GM23338 (cell line): ENCODE measurements around the gene ZNF507. TPM values are rescaled to one million over a fixed set of nuclear protein-coding genes. Genes with fewer than 3 reads are reported as not detected.
A peak's percentile ranks its signal among the peaks of the same experiment; 100 is the strongest.

ENCODE experiments used
- ATAC-seq: fragments of 200-7000 bp; cut with Tn5 transposase; 3 replicates; pipeline ENCODE4 v1.9.1; 2020
- DNase-seq: peaks from one replicate; pipeline ENCODE4 v3.0.0-alpha.2; 2015; ENCODE audit warnings: low spot score
- H2AFZ ChIP-seq: fragments of 200-600 bp; sonication (generic); 2 replicates; pipeline ENCODE4 v1.8.0; 2016; ENCODE audit warnings: antibody characterized with exemption, mild to moderate bottlenecking, moderate library complexity
- H3F3A ChIP-seq: fragments of 200-600 bp; sonication (generic); replicated peaks from 2 replicates; pipeline ENCODE4 v1.8.0; 2017; ENCODE audit warnings: antibody characterized with exemption, mixed run types, low read depth
- H3K27ac ChIP-seq: fragments of 200-600 bp; sonication (generic); 2 replicates; pipeline ENCODE4 v1.6.1; 2016; ENCODE audit warnings: low read depth
- H3K27me3 ChIP-seq: fragments of 200-600 bp; sonication (generic); 2 replicates; pipeline ENCODE4 v1.8.0; 2016; ENCODE audit warnings: mild to moderate bottlenecking, mixed run types, moderate library complexity; ENCODE audit not compliant: insufficient read depth
- H3K36me3 ChIP-seq: fragments of 200-600 bp; sonication (generic); 2 replicates; pipeline ENCODE4 v1.8.0; 2016; ENCODE audit warnings: mild to moderate bottlenecking; ENCODE audit not compliant: insufficient read depth
- H3K4me1 ChIP-seq: fragments of 200-600 bp; sonication (generic); 2 replicates; pipeline ENCODE4 v1.8.0; 2016; ENCODE audit warnings: mild to moderate bottlenecking, moderate library complexity; ENCODE audit not compliant: insufficient read depth
- H3K4me2 ChIP-seq: fragments of 200-600 bp; sonication (generic); 2 replicates; pipeline ENCODE4 v1.7.1; 2017; ENCODE audit warnings: mixed run types
- H3K4me3 ChIP-seq: fragments of 200-600 bp; sonication (generic); 2 replicates; pipeline ENCODE4 v1.6.1; 2016; ENCODE audit warnings: mixed run types
- H3K79me2 ChIP-seq: fragments of 200-600 bp; sonication (generic); replicated peaks from 2 replicates; pipeline ENCODE4 v1.8.0; 2017; ENCODE audit warnings: mild to moderate bottlenecking; ENCODE audit not compliant: insufficient read depth
- H3K9me2 ChIP-seq: fragments of 200-600 bp; sonication (generic); 2 replicates; pipeline ENCODE4 v1.8.0; 2017; ENCODE audit not compliant: insufficient read depth
- H4K20me1 ChIP-seq: fragments of 200-600 bp; sonication (generic); replicated peaks from 2 replicates; pipeline ENCODE4 v1.8.0; 2017; ENCODE audit warnings: mild to moderate bottlenecking; ENCODE audit not compliant: insufficient read depth
- H3K27ac Mint-ChIP-seq: 2 replicates; pipeline ENCODE4 v1.8.0; 2020; ENCODE audit warnings: inconsistent platforms, mild to moderate bottlenecking, moderate library complexity, mixed read lengths
- H3K27me3 Mint-ChIP-seq: 3 replicates; pipeline ENCODE4 v1.8.0; 2022; ENCODE audit warnings: low read depth, mild to moderate bottlenecking, moderate library complexity, mixed read lengths, inconsistent platforms; ENCODE audit not compliant: insufficient read depth, poor library complexity
- H3K36me3 Mint-ChIP-seq: 3 replicates; pipeline ENCODE4 v1.8.0; 2021; ENCODE audit warnings: low read depth, mild to moderate bottlenecking, inconsistent platforms, moderate library complexity, mixed read lengths
- H3K4me1 Mint-ChIP-seq: 3 replicates; pipeline ENCODE4 v1.8.0; 2020; ENCODE audit warnings: mild to moderate bottlenecking, inconsistent platforms, mixed read lengths
- H3K4me3 Mint-ChIP-seq: 3 replicates; pipeline ENCODE4 v1.8.0; 2021; ENCODE audit warnings: moderate library complexity, mild to moderate bottlenecking, inconsistent platforms, mixed read lengths
- H3K9me3 Mint-ChIP-seq: 3 replicates; pipeline ENCODE4 v1.8.0; 2020; ENCODE audit warnings: moderate library complexity, mild to moderate bottlenecking, inconsistent platforms, mixed read lengths
- CREB1 ChIP-seq: fragments of 250-450 bp; sonication (Bioruptor Pico); IDR thresholded peaks from 2 replicates; pipeline ENCODE4 v1.5.0; 2020; ENCODE audit warnings: low read depth, mild to moderate bottlenecking, moderate library complexity
- CTCF ChIP-seq, 2 experiments: fragments of 200-600 bp in 1 of 2; sonication (generic) in 1 of 2; conservative IDR thresholded peaks; 2 replicates each; pipeline versions ENCODE4 v1.5.1 to v1.6.1; 2016 to 2017; ENCODE audit warnings: antibody characterized with exemption in 2 of 2, low read depth in 2 of 2, mild to moderate bottlenecking in 2 of 2, moderate library complexity in 1 of 2
- ETS1 ChIP-seq: IDR thresholded peaks from 2 replicates; pipeline ENCODE4 v1.6.1; 2016; ENCODE audit warnings: antibody characterized with exemption
- EZH2 ChIP-seq: fragments of 200-600 bp; sonication (generic); IDR thresholded peaks from one replicate; pipeline ENCODE4 v1.8.0; 2017; ENCODE audit warnings: antibody characterized with exemption, mild to moderate bottlenecking, low read depth; ENCODE audit not compliant: unreplicated experiment
- EZH2phosphoT487 ChIP-seq: fragments of 200-600 bp; sonication (generic); IDR thresholded peaks from one replicate; pipeline ENCODE4 v1.8.1; 2018; ENCODE audit warnings: antibody characterized with exemption; ENCODE audit not compliant: unreplicated experiment
- JUNB ChIP-seq: IDR thresholded peaks from one replicate; pipeline ENCODE4 v1.6.1; 2016; ENCODE audit warnings: antibody characterized with exemption; ENCODE audit not compliant: unreplicated experiment
- NANOG ChIP-seq: IDR thresholded peaks from 2 replicates; pipeline ENCODE4 v1.6.1; 2016; ENCODE audit warnings: antibody characterized with exemption, borderline replicate concordance
- POLR2AphosphoS5 ChIP-seq: IDR thresholded peaks from 2 replicates; pipeline ENCODE4 v1.6.1; 2016; ENCODE audit warnings: antibody characterized with exemption, low read depth
- REST ChIP-seq: IDR thresholded peaks from one replicate; pipeline ENCODE4 v1.6.1; 2018; ENCODE audit warnings: antibody characterized with exemption; ENCODE audit not compliant: unreplicated experiment
- STAT1 ChIP-seq: IDR thresholded peaks from one replicate; pipeline ENCODE4 v1.6.1; 2016; ENCODE audit warnings: antibody characterized with exemption; ENCODE audit not compliant: unreplicated experiment
- ZNF114 ChIP-seq: fragments of 250-450 bp; sonication (Bioruptor Pico); IDR thresholded peaks from 2 replicates; pipeline ENCODE4 v1.5.0; 2020; ENCODE audit warnings: mild to moderate bottlenecking, moderate library complexity
- ZNF331 ChIP-seq: fragments of 250-450 bp; sonication (Bioruptor Pico); IDR thresholded peaks from 2 replicates; pipeline ENCODE4 v1.5.0; 2020; ENCODE audit warnings: low read depth, mild to moderate bottlenecking, moderate library complexity
- ZNF462 ChIP-seq: fragments of 250-450 bp; sonication (Bioruptor Pico); IDR thresholded peaks from 2 replicates; pipeline ENCODE4 v1.5.0; 2020; ENCODE audit warnings: mild to moderate bottlenecking, moderate library complexity
- polyA plus RNA-seq: library from polyadenylated mRNA; unstranded; fragments of >200 nt; fragmentation: Nextera tagmentation; extraction: Ambion mirVana; gene quantifications from 2 replicates; pipeline ENCODE4 v1.2.1, GENCODE V29; 2016
- total RNA-seq: library from RNA; depleted of rRNA; stranded (reverse); fragments of >200 nt; shearing (Covaris generic); gene quantifications from 2 replicates; pipeline ENCODE4 v1.2.3, GENCODE V29; 2014

Gene ZNF507
- total and polyA plus RNA-seq, 2 experiments from 2014 or later = 10.4 to 23.4 TPM

GRCh38 chr19:32339423-32339822 is 6.0 kb upstream of the ZNF507 start:
- DNase-seq (no peak), ATAC-seq (no peak)
- Histone ChIP-seq H3K9me2 (no peaks in the 10 kb centered on the region; the same call in 1 of the 2 replicates), H3K27me3 (no peaks in the 10 kb centered on the region), H3F3A (no peaks in the 10 kb centered on the region), H3K4me1 (peaks cover 9% of the 10 kb centered on the region), H4K20me1 (no peaks in the 10 kb centered on the region), H2AFZ (peak overlapping the region; percentile 38), H3K4me3 (no peak overlapping the region), H3K4me2 (no peak overlapping the region), H3K27ac (no peak overlapping the region), H3K36me3 (no peaks in the 10 kb centered on the region), H3K79me2 (no peaks in the 10 kb centered on the region)
- Mint-ChIP-seq H3K9me3 (no peaks in the 10 kb centered on the region; the same call in 2 of the 3 replicates), H3K27ac (no peak overlapping the region), H3K4me1 (0 out of 3 replicates have a peak, but pooled peaks cover 2% of the 10 kb centered on the region), H3K27me3 (peaks cover 2% of the 10 kb centered on the region), H3K36me3 (no peaks in the 10 kb centered on the region), H3K4me3 (no peak overlapping the region)
- TF ChIP-seq EZH2phosphoT487 (no peak), ETS1 (no peak), ZNF114 (CRISPR knock-in tag) (no peak), POLR2AphosphoS5 (no peak), NANOG (no peak), REST (no peak), CTCF (conservative IDR thresholded peaks at IDR 0.05; ENCODE audit: low read depth in 2 of 2) (no peak), EZH2 (no peak), STAT1 (no peak), ZNF331 (CRISPR knock-in tag) (no peak), JUNB (no peak), CREB1 (CRISPR knock-in tag) (no peak), ZNF462 (CRISPR knock-in tag) (no peak)
